Renal cortex interstitium (tissue), 11 donors: ENCODE measurements around the gene HIBCH. TPM values are rescaled to one million over a fixed set of nuclear protein-coding genes. Genes with fewer than 3 reads are reported as not detected.
"Not testable (repeated sequence)": the region's sequence is repeated elsewhere in the genome, so short reads cannot be mapped to it uniquely, and the experiment has no call there.

Source experiments
- DNase-seq, 11 donors: peaks; one replicate each; pipeline ENCODE4 v3.0.0-alpha.2; 2013; ENCODE audit warnings: low read depth in 9 of 11, low spot score in 4 of 11; ENCODE audit errors: extremely low read depth in 1 of 11
- polyA plus RNA-seq, 3 donors: library from polyadenylated mRNA; unstranded; fragments of 120-200 nt; gene quantifications; one replicate each; pipeline ENCODE4 v1.2.1, GENCODE V29; 2013; ENCODE audit not compliant: insufficient read length in 3 of 3

The HIBCH gene
- polyA plus RNA-seq, 3 donors, result 69.9 to 89.2 (median 83.2) TPM

DNA sequence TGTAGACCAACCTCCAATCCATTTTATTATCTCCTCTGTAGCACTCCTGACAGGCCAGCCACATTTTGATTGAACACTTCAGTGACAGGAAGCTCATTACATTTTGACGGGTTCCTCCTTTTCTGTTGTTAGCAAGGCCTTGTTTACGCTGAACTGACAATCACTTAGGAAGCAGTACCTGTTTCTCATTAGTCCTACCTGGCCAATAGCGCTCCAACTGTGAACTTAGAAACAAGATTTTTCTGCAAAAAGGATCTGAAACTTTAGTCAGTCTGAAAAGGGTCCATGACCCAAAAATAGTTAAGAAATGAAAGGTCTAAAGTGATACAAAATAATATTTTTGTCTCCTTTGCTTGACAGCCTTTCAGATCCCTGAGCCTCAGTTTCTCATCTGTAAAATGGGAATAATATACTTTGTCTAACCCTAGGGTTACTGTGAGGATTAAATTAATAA is 137.5 kb downstream of the HIBCH start:
- no peak for DNase-seq

DNA sequence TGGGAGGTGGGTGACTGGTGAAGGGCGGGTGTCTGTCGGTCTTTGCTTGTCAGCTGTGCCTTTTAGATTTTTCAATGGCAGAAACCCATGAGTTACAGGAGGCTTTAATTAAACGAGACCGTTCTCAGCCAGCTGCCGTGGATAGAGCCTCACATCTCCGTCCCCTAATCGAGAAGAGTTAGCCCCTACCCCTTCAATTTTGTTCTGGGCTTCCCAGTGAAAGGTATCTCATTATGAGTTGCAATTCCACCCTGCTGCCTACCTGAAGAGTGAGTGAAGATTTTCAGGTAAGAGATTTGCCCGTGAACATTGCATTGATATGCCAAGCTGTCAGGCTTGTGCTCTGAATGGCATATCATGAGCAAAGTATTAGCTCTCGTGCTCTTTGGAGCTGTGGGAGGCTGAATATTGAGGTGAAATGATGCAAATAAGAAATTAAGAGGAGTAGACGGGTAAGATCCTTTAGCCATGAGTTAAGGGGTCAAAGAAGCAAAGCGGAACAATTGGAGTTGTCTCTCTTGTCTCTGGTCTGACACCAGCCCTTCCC is 138.4 kb downstream of the HIBCH start:
- peak in 4 of 11 donors; percentile 7 to 11 (median 8) for DNase-seq

DNA sequence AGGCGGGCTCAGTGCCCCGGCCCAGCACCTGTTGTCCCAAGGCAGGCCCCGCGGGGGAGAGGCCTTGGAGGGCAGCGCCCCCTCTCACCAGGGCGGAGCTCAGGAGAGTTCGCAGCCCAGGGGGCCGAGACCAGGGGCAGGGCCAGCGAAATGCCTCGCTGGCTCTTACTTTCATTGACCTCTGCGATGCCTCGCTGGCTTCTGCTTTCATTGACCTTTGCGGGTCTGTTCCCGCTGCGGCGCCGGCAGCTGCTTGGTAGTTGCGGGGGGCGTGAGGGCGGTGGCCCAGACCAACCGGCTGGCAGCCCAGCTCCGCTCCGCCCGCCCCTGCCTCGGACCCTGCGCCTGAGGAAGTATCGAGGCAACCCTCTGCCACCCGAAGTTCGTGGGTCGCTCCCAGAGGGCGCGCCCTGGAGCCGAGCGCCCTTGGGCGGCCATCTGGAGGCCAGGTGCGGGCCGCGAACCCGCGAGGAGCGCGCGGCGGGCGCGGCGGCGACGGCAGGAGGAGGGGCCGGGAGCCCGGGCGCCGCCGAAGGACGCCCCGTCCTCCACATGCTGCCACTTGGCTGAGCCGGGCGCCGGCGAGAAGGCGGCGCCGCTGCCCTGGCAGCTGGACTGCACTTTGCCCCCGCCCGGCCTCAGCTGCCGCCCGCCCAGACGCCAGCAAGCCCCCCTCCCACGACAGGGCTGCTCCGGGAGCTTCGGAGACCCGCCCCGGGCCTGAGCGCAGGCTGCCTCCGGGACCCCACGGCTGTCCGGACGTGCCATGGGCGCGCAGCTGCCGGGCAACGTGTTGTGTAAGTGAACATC is 139.1 kb downstream of the HIBCH start:
- peak; percentile 10 to 43 (median 23) for DNase-seq

DNA sequence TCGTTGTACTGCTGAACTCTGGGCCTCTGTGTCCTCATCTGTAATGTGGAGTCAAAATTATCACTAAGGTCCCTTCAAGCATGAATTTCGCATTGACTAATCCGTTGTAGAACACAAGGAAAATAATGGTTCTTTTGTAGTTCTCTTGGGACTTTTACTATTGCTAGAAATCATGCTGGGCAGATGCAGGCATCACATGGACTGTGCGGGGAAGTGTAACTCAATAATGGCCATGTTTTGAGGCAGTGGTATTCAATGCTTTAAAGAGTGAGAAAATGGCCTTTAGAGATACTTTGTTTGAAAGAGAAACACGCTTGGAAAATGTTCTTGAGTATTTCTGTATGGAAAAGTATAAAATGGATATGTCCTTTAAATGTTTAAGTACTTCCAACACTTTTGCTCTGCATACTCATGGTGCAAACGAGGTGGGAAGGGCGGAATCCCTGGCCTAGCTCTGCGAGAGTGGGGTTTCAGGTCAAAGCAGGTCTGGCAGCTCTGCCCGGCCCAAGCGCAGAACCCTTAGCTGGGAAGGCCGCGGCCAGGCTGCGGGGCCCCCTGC is 139.8 kb downstream of the HIBCH start:
- DNase-seq, result peak in 1 of 11 donors; percentile 3

DNA sequence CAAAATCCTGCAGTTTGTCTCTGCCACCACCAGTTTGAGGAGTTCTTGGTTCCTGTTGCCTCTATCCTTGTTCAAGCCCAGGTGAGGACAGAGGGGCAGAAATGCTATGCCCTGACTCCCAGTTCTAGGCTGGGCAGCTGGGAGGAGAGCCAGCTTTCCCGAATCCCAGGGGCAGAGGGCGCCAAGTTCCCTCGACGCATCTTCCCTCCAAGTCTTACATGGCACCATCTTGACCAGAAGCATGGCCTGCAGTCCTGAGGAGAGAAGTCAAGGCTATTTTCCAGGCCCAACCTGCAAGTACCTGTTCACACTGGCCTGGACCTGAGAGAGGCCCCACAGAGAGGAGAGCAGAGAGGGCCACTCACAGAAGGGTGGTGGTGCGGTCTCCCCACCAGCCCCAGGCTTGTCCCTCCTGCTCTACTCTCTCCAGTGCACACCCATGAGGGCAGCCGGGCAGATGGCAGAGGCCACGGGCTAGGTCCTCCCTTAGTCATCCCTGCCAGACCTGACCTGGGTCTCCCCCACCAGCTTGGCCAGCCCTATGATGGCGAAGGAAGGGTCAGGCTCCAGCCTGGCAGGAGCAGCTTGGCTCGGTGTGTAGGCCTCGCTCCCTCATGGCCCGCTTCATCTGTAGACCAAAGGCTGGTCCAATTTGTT is 141.4 kb downstream of the HIBCH start:
- no peak for DNase-seq

DNA sequence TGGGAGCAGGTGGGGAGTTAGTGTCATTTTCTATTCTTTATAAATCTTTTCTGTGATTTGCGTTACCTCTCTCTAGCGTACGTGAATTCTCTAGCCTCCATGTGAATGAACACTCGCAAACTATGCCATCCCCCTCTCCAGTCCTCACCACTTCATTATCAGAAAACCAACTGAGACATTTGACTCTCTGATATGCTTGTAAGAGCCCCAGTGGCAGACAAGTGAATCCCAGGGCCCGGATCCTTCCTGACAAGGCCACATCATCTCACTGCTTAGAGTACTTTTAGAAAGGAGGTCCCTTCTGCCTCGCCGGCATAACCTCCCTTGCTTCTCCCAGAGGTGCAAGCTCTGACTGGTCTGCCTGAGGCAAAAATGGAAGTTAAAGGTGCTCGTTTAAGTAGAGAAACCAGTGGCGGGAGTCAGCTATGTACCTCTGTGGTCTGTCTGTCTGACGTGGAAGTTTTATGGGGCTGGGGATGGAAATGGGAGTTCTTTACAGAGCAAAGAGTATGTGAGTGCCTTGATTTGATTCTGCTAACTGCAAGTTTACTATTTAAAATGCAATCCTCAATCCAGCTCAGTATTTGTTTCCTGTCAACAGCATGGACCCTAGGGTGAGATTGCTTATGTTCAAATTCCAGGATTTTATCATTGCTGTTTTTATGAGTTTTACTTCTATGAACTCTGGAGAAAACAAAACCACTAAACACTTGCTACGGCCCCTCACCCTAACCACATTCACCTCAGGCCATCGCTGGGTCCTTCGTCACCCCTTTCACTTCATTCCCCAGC is 142.2 kb downstream of the HIBCH start:
- no peak for DNase-seq

DNA sequence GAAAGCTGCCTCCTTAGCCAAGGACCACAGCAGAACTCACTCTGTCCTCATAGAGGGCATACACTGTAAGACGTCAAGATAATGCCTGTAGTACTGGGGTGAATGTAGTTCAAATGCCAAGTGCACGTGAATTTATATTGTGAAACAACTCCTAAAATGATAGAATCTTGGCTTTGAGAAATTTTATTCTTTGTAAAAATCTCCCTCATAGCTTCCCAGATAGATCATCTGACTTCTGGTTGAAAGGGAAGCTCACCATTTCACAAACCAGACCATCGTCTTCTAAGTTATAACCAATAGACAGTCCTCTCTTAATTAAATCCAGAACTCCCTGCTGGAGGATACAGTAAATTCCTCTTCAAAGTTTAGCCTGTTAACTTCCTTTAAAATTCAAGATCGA is 146.2 kb downstream of the HIBCH start:
- no peak for DNase-seq

DNA sequence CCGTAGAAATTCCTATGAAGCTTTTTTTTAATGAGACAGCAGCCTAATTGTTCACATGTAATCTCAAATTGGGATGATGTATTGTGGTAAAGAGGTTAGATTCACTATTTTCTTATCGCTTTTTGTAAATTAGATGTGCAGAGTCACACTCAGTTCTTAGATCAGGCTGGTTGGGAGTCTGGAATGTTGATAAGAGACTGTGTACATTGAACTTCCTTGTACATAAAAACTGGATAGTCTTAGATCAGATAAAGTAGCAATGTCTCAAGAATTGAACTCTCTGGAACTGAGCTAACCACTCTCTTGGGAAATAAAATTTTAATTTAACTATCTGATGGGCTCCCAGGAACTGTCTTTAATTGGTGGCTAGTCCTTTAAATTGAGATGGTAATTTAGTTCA is 149.0 kb downstream of the HIBCH start:
- DNase-seq, result no peak

DNA sequence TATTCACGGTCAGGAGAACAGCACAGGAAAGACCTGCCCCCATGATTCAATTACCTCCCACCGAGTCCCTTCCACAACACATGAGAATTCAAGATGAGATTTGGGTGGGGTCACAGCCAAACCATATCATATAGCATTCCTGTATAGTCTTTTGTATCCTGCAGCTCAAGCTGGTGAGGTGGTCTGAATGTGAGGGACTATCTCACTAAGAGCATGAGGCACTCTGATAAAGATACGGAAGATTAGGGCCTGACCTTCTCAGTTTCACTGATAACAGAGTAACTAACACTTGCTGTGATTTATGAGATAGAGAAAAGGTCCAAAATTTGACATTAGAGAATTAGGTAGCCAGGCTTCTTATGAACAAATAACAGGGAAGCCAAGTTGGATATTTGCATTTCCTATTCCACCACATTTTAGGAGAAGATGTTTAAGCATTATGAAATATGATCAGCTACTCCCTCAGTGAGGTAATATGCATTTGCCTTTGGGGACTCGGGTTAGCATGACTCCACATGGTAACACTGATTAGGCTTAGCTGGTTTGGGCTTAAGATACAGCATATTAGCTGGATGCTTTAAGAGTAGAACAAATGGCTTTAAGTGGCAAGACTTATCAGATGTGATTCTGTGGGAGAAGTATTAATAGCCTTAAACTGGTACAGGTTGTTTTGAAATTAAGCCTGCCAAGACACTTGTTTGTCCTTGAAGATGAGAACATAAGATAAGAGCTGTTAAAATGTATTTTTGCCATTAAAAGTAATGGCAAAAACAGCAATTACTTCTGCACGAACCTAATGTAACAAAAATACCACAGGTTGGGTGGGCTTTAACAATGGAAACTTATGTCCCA is 150.2 kb downstream of the HIBCH start:
- no peak for DNase-seq

DNA sequence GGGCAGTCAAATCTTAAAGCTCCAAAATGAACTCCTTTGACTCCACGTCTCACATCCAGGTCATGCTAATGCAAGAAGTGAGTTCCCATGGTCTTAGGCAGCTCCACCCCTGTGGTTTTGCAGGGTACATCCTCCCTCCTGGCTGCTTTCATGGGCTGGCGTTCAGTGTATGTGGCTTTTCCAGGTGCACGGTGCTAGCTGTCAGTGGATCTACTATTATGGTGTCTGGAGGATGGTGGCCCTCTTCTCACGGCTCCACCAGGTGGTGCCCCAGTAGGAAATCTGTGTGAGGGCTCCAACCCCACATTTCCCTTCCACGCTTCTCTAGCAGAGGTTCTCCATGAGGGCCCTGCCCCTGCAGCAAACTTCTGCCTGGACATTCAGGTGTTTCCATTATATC is 151.9 kb downstream of the HIBCH start:
- no peak for DNase-seq

DNA sequence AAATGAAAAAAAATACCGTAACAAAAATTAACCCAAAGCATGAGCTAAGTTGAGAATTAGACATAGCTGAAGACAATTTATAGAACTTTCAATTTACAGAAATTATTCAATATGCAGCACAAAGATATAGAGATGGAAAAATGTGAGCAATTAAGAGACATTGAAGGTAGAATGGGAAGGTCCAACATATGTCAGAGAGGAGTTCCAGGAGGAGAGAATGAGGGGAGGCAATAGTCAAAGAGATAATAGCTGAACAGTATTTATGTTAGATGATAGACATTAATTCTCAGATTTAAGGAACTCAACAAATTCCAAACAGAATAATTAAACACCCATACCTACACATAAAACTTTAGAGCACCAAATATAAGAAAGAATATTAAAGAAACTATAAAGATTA is 154.1 kb downstream of the HIBCH start:
- DNase-seq, result no peak

DNA sequence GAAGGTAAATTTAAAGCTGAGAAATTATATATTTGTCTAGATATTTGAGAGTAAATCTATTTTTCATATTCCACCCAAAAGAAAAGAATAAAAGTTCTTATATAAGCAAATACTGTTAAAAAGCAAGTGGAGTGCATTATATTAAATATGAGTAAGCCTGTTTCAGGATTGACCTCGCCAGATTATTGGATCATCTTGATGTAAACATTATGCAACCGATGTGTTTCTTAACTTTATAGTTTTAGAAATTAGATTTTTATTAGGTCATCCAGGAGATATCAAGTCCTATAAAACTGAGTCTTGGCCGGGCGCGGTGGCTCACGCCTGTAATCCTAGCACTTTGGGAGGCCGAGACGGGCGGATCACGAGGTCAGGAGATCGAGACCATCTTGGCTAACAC is 156.8 kb downstream of the HIBCH start:
- no peak for DNase-seq

DNA sequence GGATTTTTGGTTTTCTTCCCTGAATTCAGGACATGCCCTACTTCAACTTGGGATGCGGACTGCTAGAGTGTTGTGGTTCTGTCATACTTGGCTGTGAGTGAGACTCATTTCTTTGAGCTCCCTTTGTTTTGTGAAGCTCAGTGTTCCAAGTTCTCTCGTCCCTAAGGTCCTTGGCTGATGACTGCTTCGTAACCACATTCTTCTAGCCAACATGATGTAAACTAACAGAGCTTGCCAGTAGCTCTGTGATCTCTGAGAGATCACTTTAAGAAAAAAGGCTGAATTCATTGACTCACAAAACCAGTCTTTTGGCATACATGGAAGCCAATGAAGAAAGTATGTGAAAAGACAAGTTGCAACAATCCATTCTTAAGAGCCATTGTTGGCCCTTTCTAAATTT is 160.2 kb downstream of the HIBCH start:
- DNase-seq, result no peak

DNA sequence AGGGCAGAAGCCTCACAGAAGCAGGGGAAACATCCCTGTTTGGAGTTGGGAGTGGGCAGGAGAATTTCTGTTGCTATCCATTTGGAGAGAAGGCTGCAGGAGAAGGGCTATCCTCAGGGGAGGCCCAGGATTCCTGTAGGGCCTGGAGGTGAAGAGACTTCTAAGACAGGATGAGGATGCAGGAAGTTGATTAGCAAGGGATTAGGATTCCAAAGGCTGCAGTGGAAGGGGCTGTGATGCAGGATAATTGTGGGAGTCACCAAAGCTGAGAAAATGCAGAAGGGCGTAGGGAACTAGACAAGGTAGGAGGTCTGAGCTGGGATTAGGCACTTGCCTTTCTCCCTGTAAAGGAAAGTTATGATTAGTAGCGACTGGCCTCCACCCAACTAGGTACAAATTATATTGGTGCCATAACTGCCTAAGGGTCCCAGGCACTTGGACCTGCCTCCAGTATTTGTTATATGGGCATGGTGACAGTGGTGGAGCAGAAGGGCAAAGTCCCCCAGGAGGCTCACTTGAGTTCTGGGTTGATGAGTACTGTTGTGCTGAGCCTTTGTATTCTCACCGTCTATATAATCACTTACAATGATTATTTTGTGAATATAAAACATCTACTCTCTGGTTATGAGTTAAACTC is 160.7 kb downstream of the HIBCH start:
- DNase-seq, result no peak

DNA sequence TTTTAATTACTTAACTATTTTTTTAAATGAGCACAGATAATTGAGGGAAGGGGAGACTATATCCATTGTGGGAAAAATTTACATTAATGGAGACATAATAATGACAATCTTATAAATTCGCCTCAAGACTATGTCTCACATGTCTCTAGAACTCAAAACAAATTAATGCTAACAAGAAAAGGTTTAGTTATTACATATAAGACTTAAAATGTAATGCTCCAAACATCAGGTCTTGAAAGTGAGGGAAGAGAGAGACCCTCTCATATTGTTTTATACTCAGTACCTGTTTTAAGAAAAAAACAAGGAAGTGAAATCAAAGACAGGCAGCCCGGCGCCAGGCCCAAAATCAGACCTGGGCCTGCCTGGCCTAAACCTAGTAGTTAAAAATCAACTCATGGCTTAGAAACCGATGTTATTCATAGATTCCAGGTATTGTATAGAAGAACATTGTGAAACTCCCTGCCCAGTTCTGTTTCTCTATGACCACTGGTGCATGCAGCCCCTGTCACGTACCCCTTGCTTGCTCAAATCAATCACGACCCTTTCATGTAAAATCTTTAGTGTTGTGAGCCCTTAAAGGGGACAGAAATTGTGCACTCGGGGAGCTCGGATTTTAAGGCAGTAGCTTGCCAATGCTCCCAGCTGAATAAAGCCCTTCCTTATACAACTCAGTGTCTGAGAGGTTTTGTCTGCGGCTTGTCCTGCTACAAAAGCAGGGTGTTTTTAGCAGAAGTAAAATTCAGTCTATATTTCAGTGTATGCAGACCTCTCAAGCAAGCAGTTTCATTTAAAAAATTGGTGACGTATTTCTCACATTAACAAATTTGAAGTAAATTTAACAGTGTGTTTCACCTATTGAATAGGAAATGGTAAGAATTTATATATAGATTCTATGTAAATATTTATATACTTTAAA is 161.8 kb downstream of the HIBCH start:
- not testable (repeated sequence) for DNase-seq

DNA sequence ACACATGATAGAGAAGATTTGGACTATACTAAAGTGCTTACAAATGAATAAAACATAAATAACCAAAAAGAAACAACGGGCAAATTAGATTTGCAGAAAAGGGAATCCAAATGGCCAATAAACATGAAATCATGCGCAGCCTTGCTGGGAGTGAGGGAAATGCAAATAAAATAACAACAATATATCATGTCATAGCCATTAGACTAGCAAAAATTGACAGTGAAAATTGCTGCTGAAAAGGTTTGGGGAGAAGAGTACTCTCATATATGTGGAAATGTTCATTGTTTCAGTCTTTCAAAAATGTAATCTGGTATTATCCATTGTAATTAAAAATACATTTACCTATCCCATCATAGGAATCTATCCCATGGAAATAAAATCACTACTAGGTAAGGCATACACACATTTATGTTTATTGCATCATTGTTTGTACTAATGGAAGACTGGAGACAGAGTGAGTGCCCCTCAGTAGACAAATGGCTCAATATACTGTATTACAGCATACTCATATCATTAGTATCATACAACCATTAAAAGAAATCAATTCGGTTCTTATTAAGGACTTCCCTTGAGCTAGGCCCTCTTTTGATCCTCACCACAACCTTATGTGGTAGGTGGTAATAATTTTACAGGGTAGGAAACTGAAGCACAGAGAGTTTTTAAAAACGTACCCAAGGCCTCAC is 163.0 kb downstream of the HIBCH start:
- no peak for DNase-seq
